HUES48 (cell line): ENCODE measurements around the gene PQBP1.
A peak's percentile ranks its signal among the peaks of the same experiment; 100 is the strongest.
"Not testable (repeated sequence)": the region's sequence is repeated elsewhere in the genome, so short reads cannot be mapped to it uniquely, and the experiment has no call there.

Experiments used
- H3K27ac ChIP-seq: one replicate; pipeline ENCODE4 v1.7.0; 2013; ENCODE audit warnings: low read depth, low read length, inconsistent platforms
- H3K27me3 ChIP-seq: 2 replicates; pipeline ENCODE4 v1.6.1; 2013; ENCODE audit warnings: mild to moderate bottlenecking, low read length; ENCODE audit not compliant: control insufficient read depth, insufficient read depth
- H3K36me3 ChIP-seq: 2 replicates; pipeline ENCODE4 v1.6.1; 2013; ENCODE audit warnings: low read length; ENCODE audit not compliant: control insufficient read depth, insufficient read depth
- H3K4me1 ChIP-seq: 2 replicates; pipeline ENCODE4 v1.6.1; 2013; ENCODE audit warnings: mild to moderate bottlenecking, low read length; ENCODE audit not compliant: control insufficient read depth, insufficient read depth
- H3K4me3 ChIP-seq: 2 replicates; pipeline ENCODE4 v1.5.1; 2013; ENCODE audit warnings: mild to moderate bottlenecking, low read depth, low read length
- H3K9ac ChIP-seq: 2 replicates; pipeline ENCODE4 v1.6.1; 2013; ENCODE audit warnings: mild to moderate bottlenecking, low read depth, low read length, moderate library complexity
- H3K9me3 ChIP-seq: 2 replicates; pipeline ENCODE4 v1.6.1; 2013; ENCODE audit warnings: low read length; ENCODE audit not compliant: control insufficient read depth, insufficient read depth

The PQBP1 gene, protein sequence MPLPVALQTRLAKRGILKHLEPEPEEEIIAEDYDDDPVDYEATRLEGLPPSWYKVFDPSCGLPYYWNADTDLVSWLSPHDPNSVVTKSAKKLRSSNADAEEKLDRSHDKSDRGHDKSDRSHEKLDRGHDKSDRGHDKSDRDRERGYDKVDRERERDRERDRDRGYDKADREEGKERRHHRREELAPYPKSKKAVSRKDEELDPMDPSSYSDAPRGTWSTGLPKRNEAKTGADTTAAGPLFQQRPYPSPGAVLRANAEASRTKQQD

GRCh38 chrX:48897625-48898306 is at the start of gene PQBP1, which contains the start of gene TIMM17B:
TSS of gene PQBP1 (plus strand) at chrX:48897930. CDS start at chrX:48898510, 580 bp downstream.
TSS of gene TIMM17B (minus strand) at chrX:48897768. CDS start at chrX:48897749, 19 bp downstream.
- peaks cover 31% of the 10 kb centered on the region for H3K9me3 ChIP-seq
- H3K27ac ChIP-seq = peak within 1 kb of the TSS; percentile 98
- peaks cover 42% of the 10 kb centered on the region for H3K36me3 ChIP-seq
- H3K9ac ChIP-seq = peak within 1 kb of the TSS; percentile 77
- H3K4me3 ChIP-seq = peak within 1 kb of the TSS; percentile 87
- 0 out of 2 replicates have a peak, but pooled peaks cover 3% of the 10 kb centered on the region for H3K4me1 ChIP-seq
- H3K27me3 ChIP-seq = no peaks in the 10 kb centered on the region

GRCh38 chrX:48848847-48849246 is 48.9 kb upstream of the PQBP1 start:
- Histone ChIP-seq H3K27me3 (no peaks in the 10 kb centered on the region), H3K9ac (no peak overlapping the region), H3K36me3 (no peaks in the 10 kb centered on the region), H3K4me3 (no peak overlapping the region), H3K27ac (no peak overlapping the region), H3K9me3 (peaks cover 33% of the 10 kb centered on the region), H3K4me1 (no peaks in the 10 kb centered on the region)

GRCh38 chrX:48852857-48853256 is 44.9 kb upstream of the PQBP1 start:
- Histone ChIP-seq H3K36me3 (no peaks in the 10 kb centered on the region), H3K4me3 (no peak overlapping the region), H3K4me1 (no peaks in the 10 kb centered on the region), H3K27ac (no peak overlapping the region), H3K9me3 (peaks cover 27% of the 10 kb centered on the region), H3K27me3 (no peaks in the 10 kb centered on the region), H3K9ac (no peak overlapping the region)

DNA sequence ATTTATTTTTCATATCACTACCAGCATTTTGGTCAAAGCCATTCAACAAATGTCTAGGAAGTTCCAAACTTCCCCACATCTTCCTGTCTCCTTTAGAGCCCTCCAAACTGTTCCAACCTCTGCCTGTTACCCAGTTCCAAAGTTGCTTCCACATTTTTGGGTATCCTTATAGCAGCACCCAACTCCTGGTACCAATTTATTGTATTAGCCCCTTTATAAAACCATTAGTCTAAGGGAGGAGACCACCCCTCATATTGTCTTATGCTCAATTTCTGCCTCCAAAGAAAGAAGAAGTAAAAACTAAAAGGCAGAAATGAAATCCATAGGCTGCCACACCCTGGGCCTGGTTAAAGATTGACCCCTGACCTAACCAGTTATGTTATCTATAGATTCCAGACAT is 44.2 kb upstream of the PQBP1 start:
- peaks cover 29% of the 10 kb centered on the region for H3K9me3 ChIP-seq
- H3K4me3 ChIP-seq, H3K27me3 ChIP-seq, H3K9ac ChIP-seq, H3K36me3 ChIP-seq, H3K27ac ChIP-seq, H3K4me1 ChIP-seq: not testable (repeated sequence)

- not testable (repeated sequence) for H3K27ac ChIP-seq, H3K36me3 ChIP-seq, H3K27me3 ChIP-seq, H3K4me3 ChIP-seq, H3K9ac ChIP-seq, H3K4me1 ChIP-seq
- peaks cover 24% of the 10 kb centered on the region; the same call in 1 of the 2 replicates for H3K9me3 ChIP-seq
These were observed 43.5 kb upstream of the PQBP1 start for GRCh38 chrX:48854121-48854804.

DNA sequence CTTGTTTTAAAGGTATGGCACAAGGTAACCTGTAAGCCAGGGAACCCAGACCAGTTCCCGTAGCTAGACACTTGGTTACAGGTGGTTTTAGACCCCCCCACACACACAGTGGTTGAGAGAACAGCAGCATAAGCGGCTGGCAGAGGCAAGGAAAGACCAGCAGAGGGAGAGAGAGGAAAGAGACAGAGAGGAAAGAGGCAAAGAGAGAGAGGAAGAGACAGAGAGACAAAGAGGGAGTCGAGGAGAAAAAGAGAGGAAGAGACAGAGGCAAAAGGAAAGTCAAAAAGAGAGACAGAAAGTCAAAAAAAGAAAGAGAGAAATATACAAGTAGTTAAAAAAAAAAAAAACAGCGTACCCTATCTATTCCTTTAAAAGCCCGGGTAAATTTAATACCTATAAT is 42.8 kb upstream of the PQBP1 start:
- no peaks in the 10 kb centered on the region for H3K27me3 ChIP-seq

GRCh38 chrX:48864210-48864609 is 33.5 kb upstream of the PQBP1 start:
- Histone ChIP-seq H3K27me3 (no peaks in the 10 kb centered on the region), H3K9ac (no peak overlapping the region), H3K4me1 (no peaks in the 10 kb centered on the region), H3K27ac (no peak overlapping the region), H3K36me3 (no peaks in the 10 kb centered on the region), H3K4me3 (no peak overlapping the region), H3K9me3 (peaks cover 17% of the 10 kb centered on the region)

More for the DNA sequence above, 42.8 kb upstream of the PQBP1 start:
- Histone ChIP-seq H3K36me3 (no peaks in the 10 kb centered on the region), H3K4me3 (no peak overlapping the region), H3K9me3 (peaks cover 25% of the 10 kb centered on the region), H3K4me1 (no peaks in the 10 kb centered on the region), H3K9ac (no peak overlapping the region), H3K27ac (no peak overlapping the region)

- H3K4me1 ChIP-seq, H3K27me3 ChIP-seq, H3K36me3 ChIP-seq, H3K9ac ChIP-seq, H3K4me3 ChIP-seq, H3K27ac ChIP-seq: not testable (repeated sequence)
- H3K9me3 ChIP-seq = peaks cover 15% of the 10 kb centered on the region; the same call in 1 of the 2 replicates
These were observed 25.7 kb upstream of the PQBP1 start for GRCh38 chrX:48872017-48872416.

DNA sequence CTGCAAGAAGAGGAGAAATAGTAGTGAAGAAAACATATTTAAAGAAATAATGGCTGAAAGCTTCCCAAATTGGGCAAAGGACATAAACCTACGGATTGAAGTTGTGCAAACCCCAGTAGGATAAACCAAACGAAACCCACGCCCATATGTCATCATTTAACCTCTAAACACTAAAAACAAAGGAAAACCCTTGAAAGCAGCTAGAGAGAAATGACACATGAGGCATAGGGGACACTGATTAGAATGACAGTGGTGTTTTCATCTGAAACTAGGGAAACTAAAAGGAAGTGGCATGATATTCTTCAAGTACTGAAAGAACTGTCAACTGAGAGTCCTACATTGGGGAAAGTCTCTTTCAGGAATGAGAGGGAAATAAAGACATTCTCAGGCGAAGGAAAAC is 20.8 kb upstream of the PQBP1 start:
- not testable (repeated sequence) for H3K4me1 ChIP-seq, H3K9ac ChIP-seq, H3K27me3 ChIP-seq, H3K4me3 ChIP-seq, H3K36me3 ChIP-seq, H3K27ac ChIP-seq
- peaks cover 10% of the 10 kb centered on the region; the same call in 1 of the 2 replicates for H3K9me3 ChIP-seq

DNA sequence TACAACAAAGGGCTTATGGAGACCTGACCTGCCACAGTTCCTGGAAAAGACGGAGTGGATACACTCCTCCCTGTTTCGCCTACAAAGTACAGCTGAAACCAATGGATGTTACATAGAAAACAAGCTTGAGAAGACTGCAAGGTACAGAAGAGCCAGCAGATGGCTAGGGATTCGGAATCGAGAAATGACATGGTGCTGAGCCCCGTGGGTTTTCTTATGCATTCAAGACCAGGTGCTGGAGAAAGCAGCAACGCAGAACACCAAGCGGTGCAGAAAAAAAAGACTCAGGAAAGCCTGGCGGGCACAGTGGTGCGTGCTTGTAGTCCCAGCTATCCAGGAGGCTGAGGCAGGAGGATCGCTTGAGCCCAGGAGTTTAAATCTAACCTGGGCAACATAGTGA is 14.0 kb upstream of the PQBP1 start:
- H3K9me3 ChIP-seq = peaks cover 13% of the 10 kb centered on the region; the same call in 1 of the 2 replicates

DNA sequence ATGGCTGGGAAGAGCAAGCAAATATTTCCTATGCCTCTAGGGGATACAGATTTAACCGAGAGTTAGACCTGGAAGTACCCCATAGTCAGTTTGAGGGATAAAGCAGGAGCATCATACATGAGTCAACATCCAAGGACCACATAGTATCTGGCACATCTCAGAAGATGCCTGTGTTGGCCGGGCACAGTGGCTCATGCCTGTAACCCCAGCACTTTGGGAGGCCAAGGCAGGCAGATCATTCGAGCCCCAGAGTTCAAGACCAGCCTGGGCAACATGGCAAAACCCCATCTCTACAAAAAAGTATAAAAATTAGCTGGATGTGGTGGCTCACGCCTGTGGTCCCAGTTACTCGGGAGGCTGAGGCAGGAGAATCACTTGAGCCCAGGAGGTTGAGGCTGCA is 11.1 kb upstream of the PQBP1 start:
- not testable (repeated sequence) for H3K9ac ChIP-seq, H3K4me3 ChIP-seq, H3K9me3 ChIP-seq, H3K4me1 ChIP-seq, H3K27ac ChIP-seq, H3K36me3 ChIP-seq, H3K27me3 ChIP-seq

More for the DNA sequence above, 14.0 kb upstream of the PQBP1 start:
- no peak overlapping the region for H3K27ac ChIP-seq
- H3K27me3 ChIP-seq = no peaks in the 10 kb centered on the region
- no peaks in the 10 kb centered on the region for H3K36me3 ChIP-seq
- H3K4me3 ChIP-seq = no peak overlapping the region
- no peaks in the 10 kb centered on the region for H3K4me1 ChIP-seq
- no peak overlapping the region for H3K9ac ChIP-seq
